HG03442 (cell line): ENCODE measurements around the gene TROAP.
"Not testable (repeated sequence)": the region's sequence is repeated elsewhere in the genome, so short reads cannot be mapped to it uniquely, and the experiment has no call there.

ENCODE experiments used
- ATAC-seq: cut with Tn5 transposase; IDR thresholded peaks from one replicate; pipeline ENCODE4 v1.9.1; 2021; ENCODE audit warnings: mild to moderate bottlenecking, moderate library complexity; ENCODE audit not compliant: unreplicated experiment

The TROAP gene

GRCh38 chr12:49322708-49323523 lies at the start of gene TROAP:
TROAP (plus strand) TSS chr12:49323255; CDS start chr12:49323609, 354 bp downstream.
- ATAC-seq: peak; percentile 95

GRCh38 chr12:49273726-49274395 lies 49.2 kb upstream of the TROAP start:
- ATAC-seq: no peak

GRCh38 chr12:49274396-49275069 lies 48.5 kb upstream of the TROAP start:
- ATAC-seq: no peak

- no peak for ATAC-seq
Observed at GRCh38 chr12:49276304-49277290, 46.5 kb upstream of the TROAP start.

GRCh38 chr12:49277466-49277865 lies 45.6 kb upstream of the TROAP start:
- no peak for ATAC-seq

GRCh38 chr12:49279706-49280159 lies 43.3 kb upstream of the TROAP start:
- ATAC-seq: no peak

GRCh38 chr12:49280545-49280944 lies 42.5 kb upstream of the TROAP start:
- ATAC-seq: not testable (repeated sequence)

- no peak for ATAC-seq
Observed at GRCh38 chr12:49282302-49282701, 40.8 kb upstream of the TROAP start.

- not testable (repeated sequence) for ATAC-seq
Observed at GRCh38 chr12:49282740-49283375, 40.2 kb upstream of the TROAP start.

GRCh38 chr12:49283541-49284429 lies 39.3 kb upstream of the TROAP start:
- ATAC-seq: no peak

- no peak for ATAC-seq
Observed at GRCh38 chr12:49284672-49285071, 38.4 kb upstream of the TROAP start.

GRCh38 chr12:49287876-49288275 lies 35.2 kb upstream of the TROAP start:
- no peak for ATAC-seq

- ATAC-seq: no peak
Observed at GRCh38 chr12:49288412-49288853, 34.6 kb upstream of the TROAP start.

- ATAC-seq: no peak
Observed at GRCh38 chr12:49288922-49289555, 34.0 kb upstream of the TROAP start.

- ATAC-seq: no peak
Observed at GRCh38 chr12:49292729-49293055, 30.4 kb upstream of the TROAP start.

- no peak for ATAC-seq
Observed at GRCh38 chr12:49293056-49293956, 29.7 kb upstream of the TROAP start.

- ATAC-seq: no peak
Observed at GRCh38 chr12:49294086-49294803, 28.8 kb upstream of the TROAP start.
